Esophagus squamous epithelium (tissue), 5 donors: ENCODE data around the gene GNAI2. TPM values are rescaled to one million over a fixed set of nuclear protein-coding genes. Genes with fewer than 3 reads are reported as not detected.

Source experiments
- DNase-seq: peaks from one replicate; lab custom pipeline; 2025; lab: John Stamatoyannopoulos, UW
- H3K27ac ChIP-seq, 4 donors: fragments of 200-600 bp; sonication (generic); one replicate each; pipeline ENCODE4 v1.5.1; 2016 to 2019; ENCODE audit warnings: mild to moderate bottlenecking in 1 of 4
- H3K27me3 ChIP-seq, 4 donors: fragments of 200-600 bp; sonication (generic); 1 replicate in 3 of 4; 2 replicates in 1 of 4; pipeline versions ENCODE4 v1.5.1 to v1.6.0; 2017 to 2021; ENCODE audit warnings: antibody characterized with exemption in 1 of 4
- H3K36me3 ChIP-seq, 3 donors: fragments of 200-600 bp; sonication (generic); one replicate each; pipeline ENCODE4 v1.5.1; 2016 to 2019
- H3K4me1 ChIP-seq, 3 donors: fragments of 200-600 bp; sonication (generic); one replicate each; pipeline ENCODE4 v1.5.1; 2017 to 2019
- H3K4me3 ChIP-seq, 4 donors: fragments of 200-600 bp; sonication (generic); 1 replicate in 3 of 4; 2 replicates in 1 of 4; pipeline ENCODE4 v1.5.1; 2016 to 2019; ENCODE audit warnings: mild to moderate bottlenecking in 2 of 4, moderate library complexity in 1 of 4
- H3K9me3 ChIP-seq, 3 donors: fragments of 200-600 bp; sonication (generic); one replicate each; pipeline ENCODE4 v1.5.1; 2016 to 2019
- CTCF ChIP-seq, 6 experiments: fragments of 450-650 bp in 4 of 6; fragments of 200-600 bp in 2 of 6; sonication (generic) in 2 of 6; IDR thresholded peaks; one replicate each; pipeline ENCODE4 v1.5.1; 2016 to 2019; ENCODE audit warnings: antibody characterized with exemption in 6 of 6, mild to moderate bottlenecking in 4 of 6, moderate library complexity in 4 of 6
- POLR2A ChIP-seq, 4 donors: fragments of 450-650 bp; IDR thresholded peaks; one replicate each; pipeline ENCODE4 v1.6.1; 2017; ENCODE audit warnings: antibody characterized with exemption in 4 of 4, mild to moderate bottlenecking in 4 of 4, moderate library complexity in 3 of 4
- WGBS, 2 donors: methylation state at CpG; one replicate each; pipeline ENCODE4 v1.1.5; 2018; 5-methylcytosine and 5-hydroxymethylcytosine counted together
- intact Hi-C: fragments of 100-400 bp; cut with DNase I; formaldehyde crosslinking; loops from one replicate; pipeline ENCODE4 v1.15.0; 2022
- total RNA-seq, 4 donors: library from RNA; depleted of rRNA; stranded (reverse); fragments of >200 nt; gene quantifications; one replicate each; pipeline ENCODE4 v1.1.0, GENCODE V29; 2016
- donor health status: DM: yes; HTN: yes; CAD: no.

Gene GNAI2
- total RNA-seq, 4 donors from 2014 or later = 39.8 to 122 (median 76.5) TPM

DNA sequence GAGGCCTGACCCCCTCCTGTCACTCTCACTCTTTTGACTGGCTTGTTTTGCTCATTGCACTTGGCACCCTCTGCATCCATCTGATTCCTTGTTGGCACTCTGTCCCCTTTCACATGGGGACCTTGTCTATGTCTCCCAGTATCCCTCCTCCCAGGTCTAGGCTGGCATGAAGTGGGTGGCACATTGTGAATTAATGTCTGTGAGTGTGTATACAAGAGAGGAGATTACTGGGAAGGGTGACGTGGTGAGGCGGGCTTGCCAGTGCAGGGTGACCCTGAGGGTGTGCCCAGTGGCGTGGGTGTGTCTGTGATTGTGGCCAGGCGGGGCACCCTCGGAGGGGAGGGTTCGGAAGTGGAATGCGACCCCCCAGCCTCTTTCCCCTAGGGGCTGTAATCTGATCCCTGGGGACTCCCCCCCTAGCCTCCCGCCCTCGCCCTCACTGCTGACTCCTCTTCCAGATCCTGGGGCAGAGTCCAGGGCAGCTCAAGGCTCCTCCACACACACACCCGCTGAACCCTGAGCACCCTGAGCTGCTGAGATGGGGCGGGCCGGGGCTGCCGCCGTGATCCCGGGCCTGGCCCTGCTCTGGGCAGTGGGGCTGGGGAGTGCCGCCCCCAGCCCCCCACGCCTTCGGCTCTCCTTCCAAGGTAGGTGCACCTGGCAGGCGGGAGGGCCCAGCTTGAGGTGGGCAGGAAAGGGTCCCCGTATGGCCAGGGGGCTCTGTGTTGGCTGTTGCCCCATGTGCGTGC lies 32.9 kb downstream of the GNAI2 start, which contains the start of gene SEMA3B:
Gene SEMA3B, plus strand, starts transcription at position 445 of the 749 bp plus-strand sequence. Its CDS starts 94 bp downstream, at position 539.
- Histone ChIP-seq H3K27me3 (peaks cover 0 to 7% (median 2%) of the 10 kb centered on the region in 4 donors), H3K27ac (peak within 1 kb of the TSS; percentile 67 to 90 (median 88)), H3K4me3 (peak within 1 kb of the TSS in 3 of 4 donors; percentile 38 to 59 (median 39)), H3K4me1 (peaks cover 22 to 95% (median 69%) of the 10 kb centered on the region in 3 donors), H3K36me3 (no peaks in the 10 kb centered on the region), H3K9me3 (no peaks in the 10 kb centered on the region)
- DNase-seq = no peak
- intact Hi-C loops = no loop called here
- TF ChIP-seq CTCF (IDR thresholded peaks at IDR 0.05) (no peak), POLR2A (IDR thresholded peaks at IDR 0.05) (peak in 1 of 4 donors; percentile 23)
- WGBS, 2 donors = 6% methylated on average over 6 of the region's 21 CpGs; no CpG with 5 or more reads in 1 of the 2 donors

DNA sequence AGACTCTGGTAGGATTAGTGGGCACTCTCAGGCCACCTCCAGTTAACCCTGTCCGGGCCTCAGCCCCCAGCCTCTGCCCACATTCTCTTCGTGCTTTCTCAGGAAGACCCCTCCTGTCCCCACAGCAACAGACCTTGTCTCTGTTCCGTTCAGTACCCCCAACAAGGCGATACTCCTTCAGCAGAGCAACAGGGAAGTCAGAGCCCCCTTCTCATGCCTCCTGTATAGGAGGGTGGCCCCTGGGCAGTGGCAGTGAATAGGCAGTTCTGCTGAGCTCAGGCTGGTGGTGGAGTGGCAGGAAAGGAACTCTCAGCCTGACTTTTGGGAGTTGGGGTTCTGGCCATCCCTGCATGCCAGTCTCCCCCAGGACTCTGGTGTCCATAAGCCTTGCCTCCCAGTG lies 33.5 kb downstream of the GNAI2 start:
- intact Hi-C loops = no loop called here
- WGBS, 2 donors = 43 to 45% methylated on average over 3 to 4 of the region's 4 CpGs
- Histone ChIP-seq H3K36me3 (no peaks in the 10 kb centered on the region), H3K4me1 (peaks cover 22 to 95% (median 69%) of the 10 kb centered on the region in 3 donors), H3K4me3 (peak overlapping the region in 3 of 4 donors; percentile 16 to 59 (median 31)), H3K9me3 (no peaks in the 10 kb centered on the region), H3K27ac (peak overlapping the region; percentile 50 to 90 (median 84)), H3K27me3 (peaks cover 0 to 13% (median 2%) of the 10 kb centered on the region in 4 donors)
- no peak for DNase-seq
- no peak for TF ChIP-seq POLR2A (IDR thresholded peaks at IDR 0.05)
- no peak for TF ChIP-seq CTCF (IDR thresholded peaks at IDR 0.05)

GRCh38 chr3:50269977-50270413 lies 34.0 kb downstream of the GNAI2 start:
- DNase-seq = no peak
- Histone ChIP-seq H3K27me3 (peaks cover 0 to 18% (median 2%) of the 10 kb centered on the region in 4 donors), H3K4me3 (peak overlapping the region in 3 of 4 donors; percentile 16 to 59 (median 31)), H3K27ac (peak overlapping the region; percentile 50 to 90 (median 84)), H3K36me3 (no peaks in the 10 kb centered on the region), H3K4me1 (peaks cover 22 to 95% (median 67%) of the 10 kb centered on the region in 3 donors), H3K9me3 (no peaks in the 10 kb centered on the region)
- WGBS, 2 donors = 80 to 92% methylated on average over 1 to 5 of the region's 8 CpGs
- TF ChIP-seq POLR2A (IDR thresholded peaks at IDR 0.05) (no peak), CTCF (IDR thresholded peaks at IDR 0.05) (no peak)
- intact Hi-C loops = loop anchor here (5.0 to 10.0 kb wide), 2 partner anchors 55 to 78 kb away; partner anchors contain the start of genes GNAT1, HYAL2 and TUSC2

DNA sequence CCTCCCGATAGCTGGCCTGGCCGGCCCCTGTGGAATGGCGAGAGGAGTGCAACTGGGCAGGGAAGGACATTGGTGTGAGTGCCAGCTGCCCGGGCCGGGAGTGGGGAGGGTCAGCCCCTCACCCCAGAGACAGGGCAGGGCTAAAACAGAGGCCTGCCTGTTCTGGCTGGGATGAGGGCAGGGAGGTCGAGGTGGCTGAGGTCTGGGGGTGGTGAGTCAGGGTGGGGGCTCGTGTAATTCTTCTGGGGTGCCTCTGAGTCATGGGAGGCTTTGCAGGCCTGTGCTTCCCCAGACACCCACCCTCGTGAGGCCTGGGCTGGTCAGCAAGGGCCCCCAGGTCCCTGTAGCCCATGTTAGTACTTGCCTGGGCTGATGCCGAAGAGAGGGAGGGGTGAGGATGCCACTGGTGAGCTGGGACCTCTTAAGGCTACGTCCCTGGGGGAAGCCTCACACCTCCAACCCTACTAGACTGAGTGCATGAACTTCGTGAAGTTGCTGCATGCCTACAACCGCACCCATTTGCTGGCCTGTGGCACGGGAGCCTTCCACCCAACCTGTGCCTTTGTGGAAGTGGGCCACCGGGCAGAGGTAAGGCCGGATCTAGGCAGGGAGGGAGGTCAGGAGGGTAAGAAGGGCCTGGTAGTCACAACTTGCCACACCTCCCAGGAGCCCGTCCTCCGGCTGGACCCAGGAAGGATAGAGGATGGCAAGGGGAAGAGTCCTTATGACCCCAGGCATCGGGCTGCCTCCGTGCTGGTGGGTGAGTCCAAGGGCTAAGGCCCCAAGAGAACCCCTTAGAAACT lies 34.6 kb downstream of the GNAI2 start:
- peaks cover 0 to 25% (median 3%) of the 10 kb centered on the region in 4 donors for H3K27me3 ChIP-seq
- H3K36me3 ChIP-seq = no peaks in the 10 kb centered on the region
- WGBS, 2 donors = 84 to 93% methylated on average over 9 of the region's 19 CpGs
- intact Hi-C loops = loop anchor here (5.0 to 10.0 kb wide), 2 partner anchors 54 to 78 kb away; partner anchors contain the start of genes GNAT1, HYAL2 and TUSC2
- TF ChIP-seq CTCF (IDR thresholded peaks at IDR 0.05) (no peak), POLR2A (IDR thresholded peaks at IDR 0.05) (no peak)
- peak overlapping the region in 3 of 4 donors; percentile 19 to 90 (median 88) for H3K27ac ChIP-seq
- no peaks in the 10 kb centered on the region for H3K9me3 ChIP-seq
- DNase-seq = no peak
- peaks cover 22 to 95% (median 64%) of the 10 kb centered on the region in 3 donors for H3K4me1 ChIP-seq
- H3K4me3 ChIP-seq = no peak overlapping the region
